Neural progenitor cell (in vitro differentiated cells): ENCODE measurements around the gene PTPRB. TPM values are rescaled to one million over a fixed set of nuclear protein-coding genes. Genes with fewer than 3 reads are reported as not detected.

Experiments used
- DNase-seq: peaks from one replicate; pipeline ENCODE4 v3.0.0-alpha.2; 2016; ENCODE audit warnings: low spot score
- H2AFZ ChIP-seq: fragments of 200-600 bp; sonication (generic); replicated peaks from 2 replicates; pipeline ENCODE4 v1.6.1; 2016; ENCODE audit warnings: antibody characterized with exemption
- H3F3A ChIP-seq: fragments of 200-600 bp; sonication (generic); 2 replicates; pipeline ENCODE4 v1.6.1; 2016; ENCODE audit warnings: antibody characterized with exemption, low read depth
- H3K27ac ChIP-seq: fragments of 200-600 bp; sonication (generic); 2 replicates; pipeline ENCODE4 v1.5.1; 2016; ENCODE audit warnings: mild to moderate bottlenecking
- H3K27me3 ChIP-seq: fragments of 200-600 bp; sonication (generic); 2 replicates; pipeline ENCODE4 v1.6.1; 2016; ENCODE audit warnings: mild to moderate bottlenecking, moderate library complexity
- H3K36me3 ChIP-seq: fragments of 200-600 bp; sonication (generic); 2 replicates; pipeline ENCODE4 v1.5.1; 2016
- H3K4me1 ChIP-seq: fragments of 200-600 bp; sonication (generic); 2 replicates; pipeline ENCODE4 v1.6.1; 2016; ENCODE audit warnings: mixed run types
- H3K4me2 ChIP-seq: fragments of 200-600 bp; sonication (generic); 2 replicates; pipeline ENCODE4 v1.6.1; 2016
- H3K4me3 ChIP-seq: fragments of 200-600 bp; sonication (generic); 2 replicates; pipeline ENCODE4 v1.5.1; 2016
- H3K79me2 ChIP-seq: fragments of 200-600 bp; sonication (generic); 2 replicates; pipeline ENCODE4 v1.6.1; 2016; ENCODE audit warnings: low read depth
- H3K9ac ChIP-seq: fragments of 200-600 bp; sonication (generic); 2 replicates; pipeline ENCODE4 v1.6.1; 2016
- H3K9me3 ChIP-seq: fragments of 200-600 bp; sonication (generic); 2 replicates; pipeline ENCODE4 v1.5.1; 2016; ENCODE audit warnings: low read depth
- H4K20me1 ChIP-seq: fragments of 200-600 bp; sonication (generic); 2 replicates; pipeline ENCODE4 v1.6.1; 2016; ENCODE audit warnings: low read depth
- H3K27ac Mint-ChIP-seq: 3 replicates; pipeline ENCODE4 v1.8.0; 2021; ENCODE audit warnings: mixed read lengths
- H3K27me3 Mint-ChIP-seq: 2 replicates; pipeline ENCODE4 v1.8.0; 2022; ENCODE audit warnings: low read depth, mild to moderate bottlenecking, inconsistent platforms, moderate library complexity, mixed read lengths; ENCODE audit not compliant: insufficient read depth
- H3K36me3 Mint-ChIP-seq: 3 replicates; pipeline ENCODE4 v1.8.0; 2021; ENCODE audit warnings: mixed read lengths
- H3K4me1 Mint-ChIP-seq: 3 replicates; pipeline ENCODE4 v1.8.0; 2021; ENCODE audit warnings: mixed read lengths
- H3K4me3 Mint-ChIP-seq: 3 replicates; pipeline ENCODE4 v1.8.0; 2021; ENCODE audit warnings: mild to moderate bottlenecking, moderate library complexity, mixed read lengths
- H3K9me3 Mint-ChIP-seq: 3 replicates; pipeline ENCODE4 v1.8.0; 2020; ENCODE audit warnings: mixed read lengths
- CTCF ChIP-seq: fragments of 200-600 bp; sonication (generic); IDR thresholded peaks from 2 replicates; pipeline ENCODE4 v1.5.1; 2017; ENCODE audit warnings: antibody characterized with exemption, mild to moderate bottlenecking
- EZH2 ChIP-seq: fragments of 200-600 bp; sonication (generic); IDR thresholded peaks from 2 replicates; pipeline ENCODE4 v1.6.1; 2017; ENCODE audit warnings: antibody characterized with exemption, mild to moderate bottlenecking, moderate library complexity
- EZH2phosphoT487 ChIP-seq: fragments of 200-600 bp; sonication (generic); IDR thresholded peaks from 2 replicates; pipeline ENCODE4 v1.6.1; 2017; ENCODE audit warnings: antibody characterized with exemption
- total RNA-seq: library from RNA; depleted of rRNA; stranded (reverse); fragments of >200 nt; gene quantifications from 2 replicates; pipeline ENCODE4 v1.2.3, GENCODE V29; 2015; ENCODE audit warnings: low replicate concordance

Gene PTPRB
- total RNA-seq, 1 donor from 2014 or later: not detected

- Histone ChIP-seq H3K79me2 (no peaks in the 10 kb centered on the region), H3K9me3 (no peaks in the 10 kb centered on the region), H3K4me3 (no peak overlapping the region), H3K27ac (no peak overlapping the region), H3F3A (no peaks in the 10 kb centered on the region), H3K4me1 (no peaks in the 10 kb centered on the region), H4K20me1 (no peaks in the 10 kb centered on the region), H3K27me3 (no peaks in the 10 kb centered on the region), H3K9ac (no peak overlapping the region), H3K4me2 (no peak overlapping the region), H2AFZ (no peak overlapping the region), H3K36me3 (no peaks in the 10 kb centered on the region)
- Mint-ChIP-seq H3K27ac (no peak overlapping the region), H3K36me3 (no peaks in the 10 kb centered on the region), H3K4me3 (no peak overlapping the region), H3K4me1 (peaks cover 6% of the 10 kb centered on the region), H3K9me3 (no peaks in the 10 kb centered on the region), H3K27me3 (no peaks in the 10 kb centered on the region)
- no peak for DNase-seq
- TF ChIP-seq EZH2: no peak
- TF ChIP-seq EZH2phosphoT487: no peak
- no peak for TF ChIP-seq CTCF
These were observed 100.6 kb downstream of the PTPRB start for GRCh38 chr12:70536650-70537049.

GRCh38 chr12:70535896-70536374 is 101.3 kb downstream of the PTPRB start:
- no peaks in the 10 kb centered on the region for H3K4me1 ChIP-seq
- DNase-seq: no peak

GRCh38 chr12:70534466-70534865 is 102.8 kb downstream of the PTPRB start:
- Mint-ChIP-seq H3K4me1 (peaks cover 12% of the 10 kb centered on the region), H3K27ac (no peak overlapping the region), H3K9me3 (no peaks in the 10 kb centered on the region), H3K4me3 (no peak overlapping the region), H3K27me3 (no peaks in the 10 kb centered on the region), H3K36me3 (no peaks in the 10 kb centered on the region)
- DNase-seq: no peak
- Histone ChIP-seq H4K20me1 (no peaks in the 10 kb centered on the region), H3K79me2 (no peaks in the 10 kb centered on the region), H3K4me1 (no peaks in the 10 kb centered on the region), H3F3A (no peaks in the 10 kb centered on the region), H3K36me3 (no peaks in the 10 kb centered on the region), H3K27me3 (no peaks in the 10 kb centered on the region), H3K4me2 (no peak overlapping the region), H3K27ac (no peak overlapping the region), H2AFZ (no peak overlapping the region), H3K9me3 (no peaks in the 10 kb centered on the region), H3K4me3 (no peak overlapping the region), H3K9ac (no peak overlapping the region)
- no peak for TF ChIP-seq EZH2
- no peak for TF ChIP-seq CTCF
- TF ChIP-seq EZH2phosphoT487: no peak

More at GRCh38 chr12:70535896-70536374, 101.3 kb downstream of the PTPRB start:
- no peaks in the 10 kb centered on the region for H3K9me3 Mint-ChIP-seq
- TF ChIP-seq EZH2: no peak
- TF ChIP-seq EZH2phosphoT487: no peak
- TF ChIP-seq CTCF: no peak
- Histone ChIP-seq H3K4me2 (no peak overlapping the region), H3K27ac (no peak overlapping the region), H3K36me3 (no peaks in the 10 kb centered on the region), H3K9ac (no peak overlapping the region), H2AFZ (no peak overlapping the region), H3K79me2 (no peaks in the 10 kb centered on the region), H3K27me3 (no peaks in the 10 kb centered on the region), H3F3A (no peaks in the 10 kb centered on the region), H4K20me1 (no peaks in the 10 kb centered on the region), H3K9me3 (no peaks in the 10 kb centered on the region), H3K4me3 (no peak overlapping the region)
- H3K27ac Mint-ChIP-seq: no peak overlapping the region
- peaks cover 8% of the 10 kb centered on the region for H3K4me1 Mint-ChIP-seq
- no peaks in the 10 kb centered on the region for H3K36me3 Mint-ChIP-seq
- no peak overlapping the region for H3K4me3 Mint-ChIP-seq
- H3K27me3 Mint-ChIP-seq: no peaks in the 10 kb centered on the region
